H1 (cell line): Measurements from ENCODE around the gene CD72. TPM values are rescaled to one million over a fixed set of nuclear protein-coding genes. Genes with fewer than 3 reads are reported as not detected.

ENCODE experiments used
- CTCF ChIA-PET: fragments of 300-600 bp; sonication (Branson Sonifier 250); formaldehyde crosslinking; loops from one replicate; lab custom pipeline; 2021; ENCODE audit not compliant: partially characterized antibody; lab: Charles Lee
- POLR2A ChIA-PET: fragments of 300-600 bp; sonication (Branson Sonifier 250); formaldehyde crosslinking; loops from one replicate; lab custom pipeline; 2021; ENCODE audit warnings: inconsistent platforms; ENCODE audit not compliant: partially characterized antibody; lab: Charles Lee
- DNase-seq, 2 experiments: peaks; one replicate each; pipeline versions ENCODE4 v3.0.0 to v3.0.0-alpha.2; 2010 to 2022; ENCODE audit warnings: low spot score in 2 of 2, low read depth in 1 of 2, mixed read lengths in 1 of 2
- FAIRE-seq: peaks from 2 replicates; lab custom pipeline; 2011; peaks lifted over from hg19 to GRCh38; lab: Jason Lieb, UNC
- H2AFZ ChIP-seq: 2 replicates; pipeline ENCODE4 v1.8.1; 2012; ENCODE audit warnings: low read length, inconsistent platforms
- H2AK5ac ChIP-seq: 2 replicates; pipeline ENCODE4 v1.6.1; 2013; ENCODE audit warnings: low read depth, low read length
- H2BK120ac ChIP-seq: replicated peaks from 2 replicates; pipeline ENCODE3; 2013; ENCODE audit warnings: low read depth, low read length, inconsistent platforms
- H2BK12ac ChIP-seq: 2 replicates; pipeline ENCODE4 v1.6.1; 2013; ENCODE audit warnings: low read depth, low read length
- H2BK15ac ChIP-seq: 2 replicates; pipeline ENCODE4 v1.6.1; 2013; ENCODE audit warnings: low read length
- H2BK20ac ChIP-seq: 2 replicates; pipeline ENCODE4 v1.6.1; 2013; ENCODE audit warnings: low read length
- H2BK5ac ChIP-seq: 2 replicates; pipeline ENCODE4 v1.6.1; 2013; ENCODE audit warnings: low read depth, low read length
- H3K14ac ChIP-seq: 2 replicates; pipeline ENCODE4 v1.6.1; 2013; ENCODE audit warnings: inconsistent platforms; ENCODE audit not compliant: insufficient read length
- H3K18ac ChIP-seq: 2 replicates; pipeline ENCODE4 v1.6.1; 2013; ENCODE audit warnings: low read length; ENCODE audit errors: extremely low read depth
- H3K23ac ChIP-seq: 2 replicates; pipeline ENCODE4 v1.6.1; 2013; ENCODE audit warnings: inconsistent platforms; ENCODE audit not compliant: insufficient read length
- H3K23me2 ChIP-seq: 2 replicates; pipeline ENCODE4 v1.6.1; 2013; ENCODE audit warnings: low read depth, low read length
- H3K27ac ChIP-seq: 2 replicates; pipeline ENCODE4 v1.6.1; 2011; ENCODE audit warnings: low read depth, low read length, inconsistent platforms
- H3K27me3 ChIP-seq, 4 experiments: replicated peaks in 1 of 4; 1 replicate in 1 of 4; 2 replicates in 3 of 4; pipeline versions ENCODE4 v1.6.1 to v1.8.1; 2011 to 2013; ENCODE audit warnings: low read length in 3 of 4, mild to moderate bottlenecking in 3 of 4, inconsistent platforms in 2 of 4, mixed read lengths in 2 of 4, moderate library complexity in 1 of 4; ENCODE audit not compliant: control insufficient read depth in 3 of 4, insufficient read depth in 3 of 4; ENCODE audit errors: extremely low read depth in 1 of 4
- H3K36me3 ChIP-seq, 4 experiments: 2 replicates each; pipeline versions ENCODE4 v1.6.1 to v1.8.1; 2011 to 2013; ENCODE audit warnings: mild to moderate bottlenecking in 4 of 4, low read length in 3 of 4, moderate library complexity in 2 of 4, control low read depth in 1 of 4, inconsistent platforms in 1 of 4; ENCODE audit not compliant: insufficient read depth in 4 of 4, control insufficient read depth in 2 of 4
- H3K4ac ChIP-seq: replicated peaks from 2 replicates; pipeline ENCODE3; 2013; ENCODE audit warnings: low read length, low read depth, mixed read lengths, inconsistent platforms; ENCODE audit not compliant: insufficient read length
- H3K4me1 ChIP-seq, 4 experiments: replicated peaks in 1 of 4; 1 replicate in 1 of 4; 2 replicates in 3 of 4; pipeline versions ENCODE4 v1.6.1 to v1.8.1; 2011 to 2013; ENCODE audit warnings: low read length in 3 of 4, inconsistent platforms in 2 of 4, mixed read lengths in 1 of 4; ENCODE audit not compliant: insufficient read depth in 4 of 4, control insufficient read depth in 3 of 4
- H3K4me2 ChIP-seq, 2 experiments: 2 replicates each; pipeline versions ENCODE4 v1.6.1 to v1.8.1; 2011 to 2013; ENCODE audit warnings: low read depth in 2 of 2, low read length in 2 of 2, control low read depth in 1 of 2, inconsistent platforms in 1 of 2, mild to moderate bottlenecking in 1 of 2; ENCODE audit not compliant: insufficient read depth in 1 of 2
- H3K4me3 ChIP-seq, 4 experiments: fragments of 200-600, 300-600 bp in 1 of 4; sonication (generic), shearing (Covaris generic), sonication (Bioruptor Twin) in 1 of 4; 2 replicates each; pipeline versions ENCODE4 v1.5.1 to v1.8.1; 2011 to 2016; ENCODE audit warnings: low read length in 4 of 4, low read depth in 3 of 4, control low read depth in 2 of 4, inconsistent platforms in 2 of 4, mild to moderate bottlenecking in 2 of 4, mixed read lengths in 1 of 4, moderate library complexity in 1 of 4; ENCODE audit not compliant: insufficient read depth in 2 of 4; ENCODE audit errors: extremely low read depth in 1 of 4
- H3K56ac ChIP-seq: replicated peaks from 2 replicates; pipeline ENCODE3; 2013; ENCODE audit warnings: low read depth, mild to moderate bottlenecking, mixed read lengths, low read length, inconsistent platforms; ENCODE audit not compliant: insufficient read length
- H3K79me1 ChIP-seq: 2 replicates; pipeline ENCODE4 v1.6.1; 2013; ENCODE audit warnings: low read depth, low read length, control low read depth
- H3K79me2 ChIP-seq, 2 experiments: 2 replicates each; pipeline versions ENCODE4 v1.6.1 to v1.8.1; 2012 to 2013; ENCODE audit warnings: low read length in 2 of 2, mild to moderate bottlenecking in 2 of 2, inconsistent platforms in 1 of 2; ENCODE audit not compliant: insufficient read depth in 2 of 2, control insufficient read depth in 1 of 2
- H3K9ac ChIP-seq, 4 experiments: replicated peaks in 1 of 4; 1 replicate in 1 of 4; 2 replicates in 3 of 4; pipeline versions ENCODE4 v1.6.1 to v1.8.1; 2011 to 2013; ENCODE audit warnings: low read depth in 3 of 4, low read length in 3 of 4, control low read depth in 2 of 4, mild to moderate bottlenecking in 2 of 4, moderate library complexity in 2 of 4, inconsistent platforms in 1 of 4; ENCODE audit errors: extremely low read depth in 1 of 4
- H3K9me3 ChIP-seq, 2 experiments: 2 replicates each; pipeline versions ENCODE4 v1.6.1 to v1.8.1; 2012 to 2013; ENCODE audit warnings: mild to moderate bottlenecking in 2 of 2, moderate library complexity in 2 of 2, control low read depth in 1 of 2, inconsistent platforms in 1 of 2, low read depth in 1 of 2, low read length in 1 of 2, mixed read lengths in 1 of 2; ENCODE audit not compliant: insufficient read depth in 2 of 2
- H4K20me1 ChIP-seq, 2 experiments: replicated peaks in 1 of 2; 2 replicates each; pipeline versions ENCODE3 to v1.8.1; 2011 to 2013; ENCODE audit warnings: inconsistent platforms in 2 of 2, low read length in 2 of 2, mild to moderate bottlenecking in 1 of 2; ENCODE audit not compliant: insufficient read depth in 2 of 2, control insufficient read depth in 1 of 2
- H4K5ac ChIP-seq: 2 replicates; pipeline ENCODE4 v1.6.1; 2013; ENCODE audit warnings: low read length, low read depth, mixed read lengths, inconsistent platforms; ENCODE audit not compliant: insufficient read length
- H4K8ac ChIP-seq: 2 replicates; pipeline ENCODE4 v1.8.0; 2013; ENCODE audit warnings: mild to moderate bottlenecking, moderate library complexity, low read length, inconsistent platforms; ENCODE audit not compliant: insufficient read depth; ENCODE audit errors: extremely low read depth
- H4K91ac ChIP-seq: replicated peaks from 2 replicates; pipeline ENCODE3; 2013; ENCODE audit warnings: low read length, mixed read lengths, inconsistent platforms; ENCODE audit not compliant: insufficient read length
- BACH1 ChIP-seq: IDR thresholded peaks from 2 replicates; pipeline ENCODE4 v1.6.1; 2012; ENCODE audit warnings: low read length, improper control_type of control experiment
- FOSL1 ChIP-seq: IDR thresholded peaks from 2 replicates; pipeline ENCODE4 v1.6.1; 2011; ENCODE audit warnings: mild to moderate bottlenecking, low read depth, low read length, moderate library complexity; ENCODE audit not compliant: insufficient read depth
- GABPA ChIP-seq: IDR thresholded peaks from 2 replicates; pipeline ENCODE4 v1.6.1; 2011; ENCODE audit warnings: mild to moderate bottlenecking, low read length, moderate library complexity, borderline replicate concordance; ENCODE audit not compliant: insufficient read depth
- JUN ChIP-seq: IDR thresholded peaks from 2 replicates; pipeline ENCODE4 v1.6.1; 2011; ENCODE audit warnings: low read depth, mild to moderate bottlenecking, improper control_type of control experiment, low read length
- RFX5 ChIP-seq: IDR thresholded peaks from 2 replicates; pipeline ENCODE4 v1.6.1; 2011; ENCODE audit warnings: low read depth, low read length, improper control_type of control experiment, borderline replicate concordance
- SAP30 ChIP-seq: fragments of 300-600 bp; sonication (generic); IDR thresholded peaks from 2 replicates; pipeline ENCODE4 v1.7.1; 2012; ENCODE audit warnings: low read length, moderate library complexity, mild to moderate bottlenecking, inconsistent platforms; ENCODE audit not compliant: insufficient read depth, insufficient replicate concordance
- SIN3A ChIP-seq, 2 experiments: IDR thresholded peaks in 1 of 2; conservative IDR thresholded peaks in 1 of 2; 2 replicates each; pipeline ENCODE4 v1.6.1; 2011 to 2012; ENCODE audit warnings: low read length in 2 of 2, improper control_type of control experiment in 1 of 2, low read depth in 1 of 2, mild to moderate bottlenecking in 1 of 2
- SP2 ChIP-seq: IDR thresholded peaks from 2 replicates; pipeline ENCODE4 v1.6.1; 2012; ENCODE audit warnings: mild to moderate bottlenecking, low read length, inconsistent platforms
- SUZ12 ChIP-seq: fragments of 200-600 bp; sonication (generic); IDR thresholded peaks from 2 replicates; pipeline ENCODE4 v1.6.1; 2012; ENCODE audit warnings: mild to moderate bottlenecking, inconsistent platforms, low read length, moderate library complexity, mixed read lengths
- TAF7 ChIP-seq: optimal IDR thresholded peaks from 2 replicates; pipeline ENCODE3; 2011; ENCODE audit warnings: low read depth, mild to moderate bottlenecking, inconsistent platforms, low read length, moderate library complexity, borderline replicate concordance
- TEAD4 ChIP-seq: IDR thresholded peaks from 2 replicates; pipeline ENCODE4 v1.6.1; 2012; ENCODE audit warnings: low read depth, low read length, inconsistent platforms, mixed read lengths
- WGBS, 2 experiments: shearing (Covaris generic) in 1 of 2; methylation state at CpG; one replicate each; pipeline versions ENCODE4 v1.1.6 to v1.1.7; 2013 to 2015; ENCODE audit warnings: low lambda C conversion rate in 2 of 2, mixed read lengths in 2 of 2, inconsistent platforms in 1 of 2, low coverage in 1 of 2, missing lambda C conversion rate in 1 of 2; ENCODE audit not compliant: insufficient replicate concordance in 2 of 2, insufficient coverage in 1 of 2, insufficient read length in 1 of 2; ENCODE audit errors: extremely low coverage in 1 of 2, missing lambda C conversion rate in 1 of 2; 5-methylcytosine and 5-hydroxymethylcytosine counted together
- polyA plus RNA-seq, 7 experiments: library from polyadenylated mRNA; depleted of rRNA in 3 of 7; stranded (reverse) in 5 of 7; unstranded in 2 of 7; fragments of >200 nt in 5 of 7; fragments of 200-250 nt in 2 of 7; gene quantifications; 1 replicate in 5 of 7; 2 replicates in 1 of 7; 4 replicates in 1 of 7; pipeline versions ENCODE4 v1.2.1 to v1.2.3, GENCODE V29; 2011 to 2013; ENCODE audit warnings: missing spikeins in 2 of 7, mixed read lengths in 2 of 7
- total RNA-seq: library from RNA; stranded (reverse); fragmentation: NEBNext Ultra II Directional; extraction: Animal tissue kit (Norgen Biotek cat#: 25700); gene quantifications from 2 replicates; pipeline ENCODE4 v1.2.1, GENCODE V29; 2021
- TF ChIP-seq, protein P1 (sequence below): IDR thresholded peaks from 2 replicates; pipeline ENCODE4 v1.6.1; 2012; ENCODE audit warnings: inconsistent platforms

The CD72 gene
- total and polyA plus RNA-seq, 2 of the 8 experiments (the other 6 are each of a cell fraction or from before 2014, with no cell fraction given), result 4.0 to 4.5 TPM

DNA sequence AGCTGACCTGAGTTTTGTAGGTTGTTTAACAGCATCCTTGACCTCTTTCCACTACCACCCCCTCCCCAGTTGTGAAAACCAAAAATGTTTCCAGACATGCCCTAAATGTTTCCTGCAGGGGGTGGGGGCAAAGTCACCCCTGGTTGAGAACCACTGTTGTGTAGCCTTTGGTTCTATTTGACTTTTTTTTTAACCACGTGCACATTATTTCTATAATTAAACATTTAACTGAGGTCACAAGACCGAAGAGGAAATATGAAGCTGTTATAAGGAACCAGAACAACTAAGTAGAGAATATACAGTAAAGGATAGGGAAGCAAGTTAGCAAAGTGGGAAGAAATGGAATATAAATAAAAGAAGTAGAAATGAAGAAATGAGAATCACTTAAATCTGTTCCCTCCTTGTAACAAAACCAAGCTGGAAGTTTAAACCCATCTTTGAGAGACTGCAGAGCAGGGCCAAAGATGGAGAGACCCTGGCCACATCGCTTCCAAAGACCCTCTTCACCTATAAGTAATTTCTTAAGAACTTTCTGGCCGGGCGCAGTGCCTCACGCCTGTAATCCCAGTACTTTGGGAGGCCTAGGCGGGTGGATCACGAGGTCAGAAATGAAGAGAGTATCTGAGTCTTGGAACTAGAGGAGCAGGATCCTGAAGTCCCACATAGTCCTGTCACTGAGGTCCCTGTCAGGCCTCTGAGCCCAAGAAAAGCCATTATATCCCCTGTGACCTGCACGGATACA is 18.1 kb upstream of the CD72 start:
- Histone ChIP-seq H3K9me3 (peaks cover 0 to 2% of the 10 kb centered on the region in 2 experiments; a peak in 1 of 4 replicates), H3K36me3 (no peaks in the 10 kb centered on the region), H2BK12ac (no peak overlapping the region), H3K56ac (no peak overlapping the region), H2AK5ac (no peak overlapping the region), H3K23ac (no peak overlapping the region), H3K4me1 (no peaks in the 10 kb centered on the region), H2BK5ac (no peak overlapping the region), H3K79me2 (no peaks in the 10 kb centered on the region), H2BK20ac (no peak overlapping the region), H3K9ac (no peak overlapping the region), H3K79me1 (no peaks in the 10 kb centered on the region), H2AFZ (no peak overlapping the region), H2BK15ac (no peak overlapping the region), H3K4me2 (no peak overlapping the region), H4K91ac (no peak overlapping the region), H4K20me1 (no peaks in the 10 kb centered on the region), H4K8ac (no peak overlapping the region), H3K4ac (no peak overlapping the region), H3K18ac (no peak overlapping the region), H2BK120ac (no peak overlapping the region), H3K27ac (no peak overlapping the region), H3K4me3 (no peak overlapping the region), H3K27me3 (no peaks in the 10 kb centered on the region), H3K14ac (no peak overlapping the region), H4K5ac (no peak overlapping the region), H3K23me2 (no peaks in the 10 kb centered on the region)
- POLR2A ChIA-PET, result no interaction called here
- FAIRE-seq (no peak), DNase-seq (no peak)
- 86% methylated on average over 9 of the region's 9 CpGs; no CpG with 5 or more reads in 1 of the 2 experiments for WGBS, 2 experiments
- CTCF ChIA-PET, result interaction anchor here (1.8 to 1.9 kb wide), 2 partner anchors 11 to 24 kb away, joined by 5 read pairs; no protein-coding TSS in a partner anchor
- TF ChIP-seq SUZ12 (no peak), SP2 (no peak), JUN (no peak), BACH1 (no peak), TAF7 (no peak), FOSL1 (no peak), TEAD4 (no peak), SAP30 (no peak), RFX5 (no peak), SIN3A (conservative IDR thresholded peaks at IDR 0.05 in 1 of 2, IDR thresholded peaks at IDR 0.05 in 1 of 2; ENCODE audit: low read depth in 1 of 2, low read length in 2 of 2) (no peak), GABPA (no peak)
- TF ChIP-seq, protein P1, sequence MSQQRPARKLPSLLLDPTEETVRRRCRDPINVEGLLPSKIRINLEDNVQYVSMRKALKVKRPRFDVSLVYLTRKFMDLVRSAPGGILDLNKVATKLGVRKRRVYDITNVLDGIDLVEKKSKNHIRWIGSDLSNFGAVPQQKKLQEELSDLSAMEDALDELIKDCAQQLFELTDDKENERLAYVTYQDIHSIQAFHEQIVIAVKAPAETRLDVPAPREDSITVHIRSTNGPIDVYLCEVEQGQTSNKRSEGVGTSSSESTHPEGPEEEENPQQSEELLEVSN, result no peak
